GF-D8 (cell line): ENCODE results near the gene ODR4.
A peak's percentile ranks its signal among the peaks of the same experiment; 100 is the strongest.
"Not testable (repeated sequence)": the region's sequence is repeated elsewhere in the genome, so short reads cannot be mapped to it uniquely, and the experiment has no call there.

Experiments used
- DNase-seq: peaks from one replicate; lab custom pipeline; 2025; lab: John Stamatoyannopoulos, UW

ODR4 gene

DNA sequence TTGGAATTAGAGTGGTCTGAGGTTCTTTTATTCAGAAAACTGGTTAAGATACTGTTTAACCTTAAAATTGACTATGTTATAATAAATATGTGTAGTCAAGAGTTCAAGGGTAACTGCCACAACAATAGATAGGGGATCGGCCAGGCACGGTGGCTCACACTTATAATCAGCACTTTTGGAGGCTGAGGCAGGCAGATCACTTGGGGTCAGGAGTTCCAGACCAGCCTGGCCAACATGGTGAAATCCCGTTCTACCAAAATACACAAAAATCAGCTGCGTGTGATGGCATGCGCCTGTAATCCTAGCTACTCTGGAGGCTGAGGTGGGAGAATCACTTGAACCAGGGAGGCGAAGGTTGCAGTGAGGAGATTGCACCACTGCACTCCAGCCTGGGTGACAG lies 45.8 kb downstream of the ODR4 start:
- no peak for DNase-seq

GRCh38 chr1:186424539-186424938 lies 48.9 kb downstream of the ODR4 start:
- no peak for DNase-seq

GRCh38 chr1:186426118-186426517 lies 50.5 kb downstream of the ODR4 start:
- DNase-seq = no peak

DNA sequence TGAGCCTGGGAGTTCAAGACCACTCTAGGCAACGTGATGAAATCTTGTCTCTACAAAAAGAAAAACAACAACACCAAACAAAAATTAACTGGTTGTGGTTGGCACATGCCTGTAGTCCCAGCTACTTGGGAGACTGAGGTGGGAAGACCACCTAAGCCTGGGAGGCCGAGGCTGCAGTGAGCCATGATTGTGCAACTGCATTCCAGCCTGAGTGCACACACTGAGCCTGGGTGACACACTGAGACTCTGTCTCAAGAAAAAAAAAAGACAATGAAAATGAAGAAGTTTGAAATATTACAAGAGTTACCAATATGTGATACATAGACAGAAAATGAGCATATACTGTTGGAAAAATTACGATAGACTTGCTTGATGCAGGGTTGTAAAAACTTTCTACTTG lies 53.4 kb downstream of the ODR4 start:
- no peak for DNase-seq

DNA sequence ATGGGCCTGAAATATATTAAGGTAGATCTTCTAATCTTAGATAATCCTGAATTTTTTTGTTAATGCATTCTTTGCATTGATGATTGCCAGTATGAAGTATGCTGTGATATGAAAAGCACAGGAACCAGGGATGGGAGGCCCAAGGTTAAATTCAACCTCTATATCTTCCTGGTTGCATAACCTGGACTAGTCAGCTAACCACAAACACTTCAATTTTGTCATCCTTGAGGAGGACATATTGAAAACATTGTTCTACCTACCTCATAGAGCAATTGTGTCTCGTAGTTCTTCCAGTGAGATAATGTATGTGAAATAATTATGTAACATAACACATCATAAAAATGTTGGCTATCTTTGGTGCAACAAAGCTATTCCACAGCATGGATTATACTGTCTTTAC lies 59.7 kb downstream of the ODR4 start:
- DNase-seq = no peak

GRCh38 chr1:186438567-186438966 lies 62.9 kb downstream of the ODR4 start:
- no peak for DNase-seq

GRCh38 chr1:186440584-186440983 lies 64.9 kb downstream of the ODR4 start:
- DNase-seq = no peak

GRCh38 chr1:186442651-186443375 lies 67.2 kb downstream of the ODR4 start:
- peak; percentile 41 for DNase-seq

DNA sequence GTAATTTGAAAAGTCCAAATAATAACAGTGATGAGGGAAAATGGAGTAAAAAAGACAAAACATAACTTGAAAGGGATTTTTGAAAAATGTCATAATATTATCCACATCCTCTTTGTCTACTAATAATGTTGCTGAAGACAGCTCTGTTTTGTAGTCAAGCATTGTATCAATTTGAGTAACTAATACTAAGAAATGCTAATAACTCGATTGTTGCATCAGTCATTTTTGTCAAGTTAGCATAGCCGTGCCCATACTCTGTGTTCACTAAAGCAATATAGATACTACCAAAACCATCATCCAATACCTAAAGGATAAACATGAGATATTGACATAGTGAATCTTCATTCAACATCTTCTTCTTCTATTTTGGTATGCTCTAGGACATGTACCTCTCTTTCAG lies 68.0 kb downstream of the ODR4 start:
- no peak for DNase-seq

DNA sequence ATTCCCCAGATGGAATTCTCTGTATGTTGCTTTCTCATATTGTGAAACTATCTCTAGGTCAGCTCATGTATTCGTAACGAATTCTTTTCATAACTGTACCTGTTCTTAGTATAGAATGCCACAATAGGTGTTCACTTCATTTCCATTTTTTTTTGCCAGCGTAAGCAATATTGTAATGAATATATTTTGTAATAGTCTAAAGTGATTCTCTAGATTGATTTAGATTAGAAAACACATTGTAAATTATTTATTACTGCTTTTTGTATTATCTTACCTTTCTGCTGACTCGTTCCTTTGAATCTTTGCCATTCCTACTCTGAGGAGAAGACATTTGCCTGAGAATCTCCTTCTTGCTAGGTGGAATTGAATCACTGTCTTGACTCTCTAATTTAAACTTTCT lies 70.5 kb downstream of the ODR4 start:
- DNase-seq = no peak

- no peak for DNase-seq
Measured at GRCh38 chr1:186454981-186455380, 79.3 kb downstream of the ODR4 start.

GRCh38 chr1:186456729-186457255 lies 81.2 kb downstream of the ODR4 start:
- DNase-seq = no peak

- DNase-seq = not testable (repeated sequence)
Measured at GRCh38 chr1:186459161-186459560, 83.5 kb downstream of the ODR4 start.

DNA sequence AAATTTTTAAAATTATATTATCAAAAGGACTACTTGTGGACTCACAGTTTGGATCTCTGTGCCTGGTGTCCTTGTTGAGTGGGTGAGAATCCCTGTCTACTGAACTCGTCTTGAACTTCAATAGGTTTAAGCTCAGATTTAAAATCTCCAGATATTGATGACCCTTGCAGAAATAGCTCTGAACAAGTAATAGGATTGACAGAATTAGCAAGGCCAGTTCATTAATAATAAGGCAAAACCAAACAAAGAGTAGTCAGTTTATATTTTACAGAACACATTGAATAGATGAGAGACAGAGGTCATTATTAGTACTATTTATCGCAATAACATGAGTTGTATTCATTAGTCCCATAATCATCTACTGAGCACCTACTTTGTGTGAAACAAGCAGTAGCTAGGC lies 85.4 kb downstream of the ODR4 start, which contains the start of gene PDC:
Gene PDC, minus strand, starts transcription at position 101 of the 400 bp plus-strand sequence. CDS start 11,655 bp downstream, outside the sequence.
- DNase-seq = no peak

DNA sequence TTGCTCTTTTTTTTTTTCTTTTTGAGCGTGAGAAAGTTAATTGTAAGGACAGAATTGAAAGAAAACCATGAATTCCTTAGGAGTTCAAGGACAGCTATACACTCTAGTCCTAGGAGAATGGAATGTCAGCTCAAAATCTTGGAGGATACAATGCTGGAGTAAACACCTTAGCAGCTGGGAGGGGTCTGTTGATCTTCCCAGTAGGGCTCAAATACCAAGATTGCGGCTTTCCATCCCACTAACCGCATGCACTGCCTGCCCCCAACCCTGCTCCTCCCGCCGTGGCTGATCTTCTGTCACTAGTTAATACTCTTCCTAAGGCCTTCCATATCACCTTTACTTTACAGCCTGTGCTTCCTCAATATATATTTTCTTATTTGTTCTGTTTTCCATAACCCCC lies 87.9 kb downstream of the ODR4 start:
- no peak for DNase-seq

- no peak for DNase-seq
Measured at GRCh38 chr1:186463926-186464325, 88.3 kb downstream of the ODR4 start.

- not testable (repeated sequence) for DNase-seq
Measured at GRCh38 chr1:186465491-186465890, 89.9 kb downstream of the ODR4 start.

DNA sequence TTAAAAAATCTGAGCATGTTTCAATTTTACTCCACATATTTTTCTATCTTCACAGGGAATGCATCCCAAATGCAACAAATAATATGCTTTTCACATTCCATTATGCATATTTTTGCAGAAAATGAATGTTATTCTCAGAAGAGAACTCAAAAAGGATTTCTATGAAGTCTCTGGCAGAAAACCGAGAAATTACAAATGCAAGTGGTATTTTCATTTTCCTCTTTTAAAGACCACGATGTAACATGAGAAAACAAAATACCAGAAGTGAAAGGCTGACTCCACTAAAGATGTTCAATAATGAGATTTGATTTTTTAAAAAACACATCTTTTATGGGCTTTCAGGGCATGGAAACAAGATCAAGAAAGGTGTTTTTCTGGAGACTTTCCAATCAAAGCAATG lies 90.3 kb downstream of the ODR4 start:
- no peak for DNase-seq
